Measurements from ENCODE around the gene PAIP2B. TPM values are rescaled to one million over a fixed set of nuclear protein-coding genes. Genes with fewer than 3 reads are reported as not detected.
A peak's percentile ranks its signal among the peaks of the same experiment; 100 is the strongest.

The PAIP2B gene
- polyA plus RNA-seq, 3 donors, result 0.08 to 0.20 (median 0.17) TPM

- intact Hi-C loops (cut with micrococcal nuclease), result loop anchor here in 1 of 2 donors (5.0 kb wide), 1 partner anchor 106 kb away; the partner anchor contains the start of gene ZNF638
- peaks cover 3 to 10% (median 9%) of the 10 kb centered on the region in 3 donors for H3K27me3 Mint-ChIP-seq (ENCODE audit: low read depth in 3 of 3)
- peak overlapping the region; percentile 91 for H3K4me2 ChIP-seq (replicated peaks; ENCODE audit: extremely low read depth, low read length, poor library complexity, severe bottlenecking)
- no peaks in the 10 kb centered on the region for H4K20me1 ChIP-seq (ENCODE audit: insufficient read depth, low read length)
- TF ChIP-seq CTCF (IDR thresholded peaks at IDR 0.05), result no peak
- peaks cover 13% of the 10 kb centered on the region for H3K4me1 Mint-ChIP-seq
- no peaks in the 10 kb centered on the region for H3K27me3 ChIP-seq (ENCODE audit: control insufficient read depth in 2 of 2, insufficient read depth in 2 of 2, low read length in 2 of 2)
- WGBS (ENCODE audit: insufficient coverage), result under 1% methylated on average over 50 of the region's 52 CpGs
- peak in 1 of 3 donors; percentile 9 for DNase-seq
- peak overlapping the region; percentile 93 for H2AFZ ChIP-seq (ENCODE audit: insufficient read depth, low read depth, low read length, poor library complexity, severe bottlenecking)
- peak overlapping the region in 1 of 2 donors; percentile 38 for H3K27ac ChIP-seq (ENCODE audit: low read depth in 1 of 2, low read length in 2 of 2)
- peaks cover 13 to 16% of the 10 kb centered on the region in 2 donors for H3K4me1 ChIP-seq (ENCODE audit: control insufficient read depth in 1 of 2, insufficient read depth in 2 of 2, low read length in 2 of 2)
- peak overlapping the region; percentile 55 for H3K9ac ChIP-seq (ENCODE audit: insufficient read depth, low read length, poor library complexity, severe bottlenecking)
- peak overlapping the region; percentile 57 to 80 (median 69) for H3K4me3 ChIP-seq (replicated peaks in 1 of 3; ENCODE audit: low read depth in 2 of 3, low read length in 3 of 3)
- peaks cover 1 to 14% (median 5%) of the 10 kb centered on the region in 7 donors for H3K9me3 Mint-ChIP-seq
- no peaks in the 10 kb centered on the region for H3K36me3 ChIP-seq (replicated peaks in 1 of 2; ENCODE audit: control insufficient read depth in 1 of 2, insufficient read depth in 2 of 2, low read length in 2 of 2)
- H3K79me2 ChIP-seq (ENCODE audit: insufficient read depth, low read length), result no peaks in the 10 kb centered on the region
- peak overlapping the region; percentile 61 to 90 (median 83) for H3K27ac Mint-ChIP-seq
- peak overlapping the region; percentile 93 to 98 for H3K4me3 Mint-ChIP-seq
- no peaks in the 10 kb centered on the region for H3K9me3 ChIP-seq (replicated peaks in 1 of 2; ENCODE audit: control insufficient read depth in 1 of 2, insufficient read depth in 1 of 2, low read length in 2 of 2)
- H3K36me3 Mint-ChIP-seq, result no peaks in the 10 kb centered on the region
These were observed 573 bp downstream of the PAIP2B start for GRCh38 chr2:71226096-71226964.

GRCh38 chr2:71224935-71225334 lies 2.0 kb downstream of the PAIP2B start:
- no peak overlapping the region for H3K4me3 Mint-ChIP-seq
- Histone ChIP-seq H3K79me2 (ENCODE audit: insufficient read depth, low read length) (no peaks in the 10 kb centered on the region), H3K4me2 (replicated peaks; ENCODE audit: extremely low read depth, low read length, poor library complexity, severe bottlenecking) (no peak overlapping the region), H3K9me3 (replicated peaks in 1 of 2; ENCODE audit: control insufficient read depth in 1 of 2, insufficient read depth in 1 of 2, low read length in 2 of 2) (no peaks in the 10 kb centered on the region), H3K4me3 (replicated peaks in 1 of 3; ENCODE audit: low read depth in 2 of 3, low read length in 3 of 3) (no peak overlapping the region), H3K36me3 (replicated peaks in 1 of 2; ENCODE audit: control insufficient read depth in 1 of 2, insufficient read depth in 2 of 2, low read length in 2 of 2) (no peaks in the 10 kb centered on the region), H3K4me1 (ENCODE audit: control insufficient read depth in 1 of 2, insufficient read depth in 2 of 2, low read length in 2 of 2) (peaks cover 13 to 16% of the 10 kb centered on the region in 2 donors), H3K27me3 (ENCODE audit: control insufficient read depth in 2 of 2, insufficient read depth in 2 of 2, low read length in 2 of 2) (no peaks in the 10 kb centered on the region), H3K27ac (ENCODE audit: low read depth in 1 of 2, low read length in 2 of 2) (no peak overlapping the region), H3K9ac (ENCODE audit: insufficient read depth, low read length, poor library complexity, severe bottlenecking) (no peak overlapping the region), H4K20me1 (ENCODE audit: insufficient read depth, low read length) (no peaks in the 10 kb centered on the region), H2AFZ (ENCODE audit: insufficient read depth, low read depth, low read length, poor library complexity, severe bottlenecking) (no peak overlapping the region)
- peaks cover 1 to 14% (median 5%) of the 10 kb centered on the region in 7 donors for H3K9me3 Mint-ChIP-seq
- H3K36me3 Mint-ChIP-seq, result no peaks in the 10 kb centered on the region
- no peak overlapping the region for H3K27ac Mint-ChIP-seq
- peaks cover 3 to 10% (median 9%) of the 10 kb centered on the region in 3 donors for H3K27me3 Mint-ChIP-seq (ENCODE audit: low read depth in 3 of 3)
- intact Hi-C loops (cut with micrococcal nuclease), result loop anchor here in 1 of 2 donors (5.0 kb wide), 1 partner anchor 107 kb away; the partner anchor contains the start of gene ZNF638
- no peak for TF ChIP-seq CTCF (IDR thresholded peaks at IDR 0.05)
- DNase-seq, result no peak
- H3K4me1 Mint-ChIP-seq, result peaks cover 13% of the 10 kb centered on the region

Measured in CD14-positive monocyte (primary cell).